HepG2 (cell line): ENCODE data around the gene GCDH. TPM values are rescaled to one million over a fixed set of nuclear protein-coding genes. Genes with fewer than 3 reads are reported as not detected.

Experiments used
- CBX2 ChIP-seq, 2 experiments: fragments of 200-600 bp in 1 of 2; sonication (generic); formaldehyde crosslinking in 1 of 2; IDR thresholded peaks; 2 replicates each; pipeline versions ENCODE4 v1.7.0 to v1.8.1; 2018 to 2022; ENCODE audit warnings: low read depth in 2 of 2, low read length in 1 of 2, mild to moderate bottlenecking in 1 of 2, missing genetic modification reagents in 1 of 2
- FOXA3 ChIP-seq: IDR thresholded peaks from 2 replicates; pipeline ENCODE4 v1.6.1; 2016; ENCODE audit warnings: missing genetic modification reagents, missing compliant biosample characterization
- GLI4 ChIP-seq: sonication (generic); formaldehyde crosslinking; IDR thresholded peaks from 2 replicates; pipeline ENCODE4 v1.5.1; 2020; ENCODE audit warnings: missing genetic modification reagents, mild to moderate bottlenecking, moderate library complexity, borderline replicate concordance
- ISL2 ChIP-seq: sonication (generic); formaldehyde crosslinking; IDR thresholded peaks from 2 replicates; pipeline ENCODE4 v1.5.0; 2020; ENCODE audit warnings: missing genetic modification reagents
- KLF9 ChIP-seq: IDR thresholded peaks from 2 replicates; pipeline ENCODE4 v1.6.1; 2016; ENCODE audit warnings: low read depth
- KMT2B ChIP-seq: IDR thresholded peaks from 2 replicates; pipeline ENCODE4 v1.6.1; 2016; ENCODE audit warnings: missing genetic modification reagents, missing compliant biosample characterization
- MEIS1 ChIP-seq: sonication (generic); formaldehyde crosslinking; IDR thresholded peaks from 2 replicates; pipeline ENCODE4 v1.9.0; 2021; ENCODE audit warnings: mild to moderate bottlenecking, missing genetic modification reagents, moderate library complexity, borderline replicate concordance
- NR0B2 ChIP-seq: sonication (generic); formaldehyde crosslinking; IDR thresholded peaks from 2 replicates; pipeline ENCODE4 v1.4.0; 2020; ENCODE audit warnings: mild to moderate bottlenecking, missing genetic modification reagents
- PRDM15 ChIP-seq: sonication (generic); formaldehyde crosslinking; IDR thresholded peaks from 2 replicates; pipeline ENCODE4 v1.4.0; 2020; ENCODE audit warnings: missing genetic modification reagents
- ZBTB25 ChIP-seq: IDR thresholded peaks from 2 replicates; pipeline ENCODE4 v1.6.1; 2018; ENCODE audit warnings: missing genetic modification reagents
- ZMAT5 ChIP-seq: sonication (generic); formaldehyde crosslinking; IDR thresholded peaks from 2 replicates; pipeline ENCODE4 v1.5.0; 2020; ENCODE audit warnings: mild to moderate bottlenecking, low read depth, missing genetic modification reagents, borderline replicate concordance
- ZNF205 ChIP-seq: IDR thresholded peaks from 2 replicates; pipeline ENCODE4 v1.6.1; 2018; ENCODE audit warnings: missing biosample characterization, missing genetic modification reagents
- ZNF331 ChIP-seq: sonication (generic); formaldehyde crosslinking; IDR thresholded peaks from 2 replicates; pipeline ENCODE4 v1.4.0; 2020; ENCODE audit warnings: missing genetic modification reagents
- ZNF704 ChIP-seq: sonication (generic); formaldehyde crosslinking; IDR thresholded peaks from 2 replicates; pipeline ENCODE4 v1.8.1; 2023; ENCODE audit warnings: mild to moderate bottlenecking, inconsistent platforms, moderate library complexity, missing genetic modification reagents, borderline replicate concordance
- ZNF770 ChIP-seq: sonication (generic); formaldehyde crosslinking; IDR thresholded peaks from 2 replicates; pipeline ENCODE4 v1.5.0; 2020; ENCODE audit warnings: mild to moderate bottlenecking, missing genetic modification reagents
- ZNF839 ChIP-seq: sonication (generic); formaldehyde crosslinking; IDR thresholded peaks from 2 replicates; pipeline ENCODE4 v1.4.0; 2020; ENCODE audit warnings: missing genetic modification reagents, mild to moderate bottlenecking, borderline replicate concordance
- ZNF841 ChIP-seq: sonication (generic); formaldehyde crosslinking; IDR thresholded peaks from 2 replicates; pipeline ENCODE4 v1.8.1; 2023; ENCODE audit warnings: missing genetic modification reagents, borderline replicate concordance
- ZSCAN29 ChIP-seq: sonication (generic); formaldehyde crosslinking; conservative IDR thresholded peaks from 2 replicates; pipeline ENCODE4 v1.4.0; 2020; ENCODE audit warnings: mild to moderate bottlenecking, missing genetic modification reagents
- ZSCAN30 ChIP-seq: sonication (generic); formaldehyde crosslinking; IDR thresholded peaks from 2 replicates; pipeline ENCODE4 v1.5.0; 2020; ENCODE audit warnings: mild to moderate bottlenecking, missing genetic modification reagents
- polyA plus RNA-seq, 8 experiments: library from polyadenylated mRNA; depleted of rRNA in 3 of 8; stranded (reverse) in 7 of 8; unstranded in 1 of 8; fragments of >200 nt; fragmentation: Illumina TruSeq in 4 of 8; extraction: Trizol in 4 of 8; gene quantifications; 2 replicates each; pipeline versions ENCODE4 v1.2.1 to v1.2.3, GENCODE V29; 2011 to 2016; ENCODE audit warnings: low read depth in 4 of 8, missing spikeins in 1 of 8, mixed read lengths in 1 of 8; ENCODE audit not compliant: insufficient read depth in 1 of 8
- total RNA-seq, 5 experiments: library from RNA; depleted of rRNA; stranded (reverse); fragments of >200 nt; fragmentation: Illumina TruSeq; extraction: Trizol; gene quantifications; 2 replicates each; pipeline ENCODE4 v1.2.3, GENCODE V29; 2016; ENCODE audit warnings: low read depth in 1 of 5

Gene GCDH
- total and polyA plus RNA-seq, 2 of the 13 experiments (the other 11 are each of a cell fraction or from before 2014, with no cell fraction given): 15.1 to 38.0 TPM

GRCh38 chr19:12933287-12934072, 42.5 kb downstream of the GCDH start, which contains the start of gene FARSA (continued):
- TF ChIP-seq PRDM15 (CRISPR knock-in tag): no peak
- TF ChIP-seq NR0B2 (CRISPR knock-in tag): peak; percentile 57; the same call in 1 of the 2 replicates
- peak; percentile 89 for TF ChIP-seq KMT2B
- TF ChIP-seq ZNF839 (CRISPR knock-in tag): peak; percentile 84; the same call in 1 of the 2 replicates
- peak; percentile 63; the same call in 1 of the 2 replicates for TF ChIP-seq MEIS1 (CRISPR knock-in tag)
- no peak for TF ChIP-seq ZNF770 (CRISPR knock-in tag)
- TF ChIP-seq ZSCAN29 (CRISPR knock-in tag): no peak; the same call in 1 of the 2 replicates
- peak; percentile 41; the same call in 1 of the 2 replicates for TF ChIP-seq ZBTB25 (CRISPR knock-in tag)
- no peak for TF ChIP-seq ZNF841 (CRISPR knock-in tag)
- no peak for TF ChIP-seq CBX2 (IDR thresholded peaks at IDR 0.05; ENCODE audit: low read depth, low read length)
- TF ChIP-seq CBX2 (CRISPR knock-in tag; IDR thresholded peaks at IDR 0.05; ENCODE audit: low read depth): no peak
- TF ChIP-seq ZNF331: peak; percentile 30; the same call in 1 of the 2 replicates
- no peak for TF ChIP-seq ZNF205 (CRISPR knock-in tag)
- no peak for TF ChIP-seq ZMAT5 (CRISPR knock-in tag)
- TF ChIP-seq GLI4 (CRISPR knock-in tag): no peak
- 0 out of 2 replicates have a peak, but pooled peaks have one; percentile 36 for TF ChIP-seq ZNF704 (CRISPR knock-in tag)
- 0 out of 2 replicates have a peak, but pooled peaks have one; percentile 34 for TF ChIP-seq KLF9
- TF ChIP-seq ZSCAN30 (CRISPR knock-in tag): no peak
- TF ChIP-seq FOXA3: peak; percentile 73
- TF ChIP-seq ISL2 (CRISPR knock-in tag): no peak
